ENCODE data around the gene TOP1.

The TOP1 gene

DNA sequence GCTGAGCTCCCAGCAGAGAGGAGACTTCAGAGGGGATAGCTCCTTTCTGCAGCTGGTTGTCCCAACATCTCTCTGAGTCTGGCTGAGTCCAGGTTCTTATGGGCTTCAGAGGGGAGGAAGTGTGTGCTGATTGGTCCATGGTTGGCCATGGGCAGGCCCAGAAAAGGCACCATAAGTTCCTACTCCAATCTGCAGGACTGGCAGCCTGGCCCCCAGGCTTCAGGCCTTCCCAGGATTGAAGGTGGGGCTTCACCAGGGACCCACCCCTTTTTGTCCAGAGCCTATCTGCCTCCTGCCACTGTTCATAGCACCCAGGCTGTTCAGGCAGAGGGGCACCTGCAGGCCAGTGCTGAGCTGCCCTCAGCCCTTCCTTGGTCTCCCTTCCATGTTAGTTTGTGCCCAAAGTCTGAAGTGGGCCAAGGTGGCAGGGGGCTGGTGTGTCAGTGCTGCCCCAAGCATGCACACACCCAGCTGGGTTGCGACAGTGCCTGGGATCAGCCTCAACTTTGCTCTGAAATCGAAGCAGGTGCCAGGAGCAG is 21.6 kb upstream of the TOP1 start:
- no peaks in the 10 kb centered on the region for H3K27me3 ChIP-seq (ENCODE audit: insufficient read depth, low read length)
- no peak overlapping the region for H2AFZ ChIP-seq (ENCODE audit: low read depth, low read length)
- no peaks in the 10 kb centered on the region for H3K4me1 ChIP-seq (ENCODE audit: insufficient read depth, low read length)
- H3K36me3 ChIP-seq (ENCODE audit: insufficient read depth, low read length), result no peaks in the 10 kb centered on the region
- no peak overlapping the region for H3K4me3 ChIP-seq (ENCODE audit: low read length)
- peaks cover 2% of the 10 kb centered on the region for H3K9me3 ChIP-seq (ENCODE audit: low read length)

DNA sequence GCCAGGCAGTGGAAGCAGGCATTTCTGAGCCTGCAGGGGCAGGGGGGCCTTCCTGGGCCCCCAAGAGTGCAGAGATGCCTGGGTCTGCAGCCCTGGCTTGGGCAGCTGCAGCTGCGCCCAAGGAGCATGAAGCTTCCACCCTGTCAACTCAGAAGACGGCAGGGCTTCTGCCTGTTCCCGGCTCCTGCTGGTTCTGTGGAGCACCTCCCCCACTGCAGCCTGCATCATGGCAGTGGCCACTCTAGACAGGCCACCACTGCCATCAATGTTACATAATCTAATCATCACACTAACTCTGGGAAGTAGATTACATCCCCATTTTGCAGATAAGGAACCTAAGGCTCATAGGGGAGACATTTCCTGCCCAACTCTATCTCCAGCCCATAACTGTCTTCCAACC is 21.1 kb upstream of the TOP1 start:
- no peaks in the 10 kb centered on the region for H3K27me3 ChIP-seq (ENCODE audit: insufficient read depth, low read length)
- H3K9me3 ChIP-seq (ENCODE audit: low read length), result peaks cover 2% of the 10 kb centered on the region
- H3K36me3 ChIP-seq (ENCODE audit: insufficient read depth, low read length), result no peaks in the 10 kb centered on the region
- no peak overlapping the region for H2AFZ ChIP-seq (ENCODE audit: low read depth, low read length)
- H3K4me1 ChIP-seq (ENCODE audit: insufficient read depth, low read length), result no peaks in the 10 kb centered on the region
- no peak overlapping the region for H3K4me3 ChIP-seq (ENCODE audit: low read length)

DNA sequence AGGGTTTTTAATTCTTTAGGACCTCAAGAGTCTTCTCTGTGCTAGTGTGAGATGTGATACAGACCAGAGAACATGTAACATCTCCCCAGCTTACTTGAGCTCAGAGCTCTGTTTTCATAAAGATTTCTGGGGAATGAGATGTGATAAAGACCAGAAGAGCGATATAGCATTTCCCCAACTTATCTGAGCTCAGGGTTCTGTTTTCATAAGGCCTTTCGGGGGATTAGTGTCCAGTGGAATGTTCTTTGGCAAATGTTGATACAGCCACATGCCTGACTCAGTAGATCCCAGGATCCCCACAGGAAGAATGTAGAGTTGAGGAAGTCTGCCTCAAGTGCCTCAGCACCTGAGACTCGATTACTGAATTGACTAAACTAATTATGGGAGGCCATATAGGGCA is 18.7 kb upstream of the TOP1 start:
- no peak overlapping the region for H3K4me3 ChIP-seq (ENCODE audit: low read length)
- no peaks in the 10 kb centered on the region for H3K27me3 ChIP-seq (ENCODE audit: insufficient read depth, low read length)
- H2AFZ ChIP-seq (ENCODE audit: low read depth, low read length), result no peak overlapping the region
- no peaks in the 10 kb centered on the region for H3K4me1 ChIP-seq (ENCODE audit: insufficient read depth, low read length)
- H3K36me3 ChIP-seq (ENCODE audit: insufficient read depth, low read length), result no peaks in the 10 kb centered on the region
- peaks cover 2% of the 10 kb centered on the region for H3K9me3 ChIP-seq (ENCODE audit: low read length)

DNA sequence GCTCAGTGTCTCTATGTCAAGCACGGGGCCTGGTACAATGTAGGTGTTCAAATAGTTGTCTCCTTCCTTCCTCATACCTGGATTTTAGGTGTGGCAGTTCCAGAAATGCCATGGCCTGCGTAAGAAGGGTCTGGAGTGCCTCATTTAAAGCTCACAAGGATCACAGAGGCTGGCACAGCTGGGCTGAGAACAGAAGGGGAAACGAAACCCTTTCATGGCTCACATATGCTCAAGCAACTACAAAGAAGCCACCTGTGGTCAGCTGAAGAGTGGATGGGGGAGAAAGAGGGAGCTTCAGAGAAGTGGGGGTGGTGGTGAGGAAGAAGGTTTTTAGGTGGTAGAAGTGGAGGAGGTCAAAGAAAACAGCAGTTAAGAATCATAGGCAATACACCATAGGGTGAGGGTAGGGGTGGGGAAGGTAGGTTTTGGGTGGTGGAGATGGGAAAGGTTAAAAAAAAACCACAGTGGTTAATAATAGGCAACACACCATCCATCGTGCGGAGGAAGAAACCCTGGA is 17.0 kb upstream of the TOP1 start:
- H3K36me3 ChIP-seq (ENCODE audit: insufficient read depth, low read length), result no peaks in the 10 kb centered on the region
- no peaks in the 10 kb centered on the region for H3K9me3 ChIP-seq (ENCODE audit: low read length)
- no peak overlapping the region for H2AFZ ChIP-seq (ENCODE audit: low read depth, low read length)
- no peaks in the 10 kb centered on the region for H3K27me3 ChIP-seq (ENCODE audit: insufficient read depth, low read length)
- no peak overlapping the region for H3K4me3 ChIP-seq (ENCODE audit: low read length)
- no peaks in the 10 kb centered on the region for H3K4me1 ChIP-seq (ENCODE audit: insufficient read depth, low read length)

DNA sequence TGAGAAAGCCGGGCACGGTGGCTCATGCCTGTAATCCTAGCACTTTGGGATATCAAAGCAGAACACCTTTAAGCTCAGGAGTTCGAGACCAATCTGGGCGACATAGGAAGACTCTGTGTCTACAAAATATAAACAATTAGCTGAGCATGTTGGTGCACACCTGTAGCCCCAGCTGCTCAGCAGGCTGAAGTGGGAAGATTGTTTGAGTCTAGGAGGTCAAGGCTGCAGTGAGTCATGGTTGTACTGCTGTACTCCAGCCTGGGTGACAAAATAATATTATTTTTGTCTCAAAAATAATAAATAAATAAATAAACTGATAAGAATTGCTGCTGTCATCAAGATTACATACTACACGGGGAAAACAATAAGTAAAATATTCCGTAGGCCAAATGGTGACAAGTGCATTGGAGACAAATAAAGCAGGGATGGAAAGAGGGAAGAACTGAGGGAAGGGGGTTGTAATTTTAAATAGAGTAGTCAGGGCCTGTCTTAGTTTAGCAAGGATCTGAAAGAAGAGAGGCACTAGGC is 14.0 kb upstream of the TOP1 start:
- Histone ChIP-seq H3K27me3 (ENCODE audit: insufficient read depth, low read length) (peaks cover 2% of the 10 kb centered on the region), H3K36me3 (ENCODE audit: insufficient read depth, low read length) (no peaks in the 10 kb centered on the region), H3K9me3 (ENCODE audit: low read length) (no peaks in the 10 kb centered on the region)

DNA sequence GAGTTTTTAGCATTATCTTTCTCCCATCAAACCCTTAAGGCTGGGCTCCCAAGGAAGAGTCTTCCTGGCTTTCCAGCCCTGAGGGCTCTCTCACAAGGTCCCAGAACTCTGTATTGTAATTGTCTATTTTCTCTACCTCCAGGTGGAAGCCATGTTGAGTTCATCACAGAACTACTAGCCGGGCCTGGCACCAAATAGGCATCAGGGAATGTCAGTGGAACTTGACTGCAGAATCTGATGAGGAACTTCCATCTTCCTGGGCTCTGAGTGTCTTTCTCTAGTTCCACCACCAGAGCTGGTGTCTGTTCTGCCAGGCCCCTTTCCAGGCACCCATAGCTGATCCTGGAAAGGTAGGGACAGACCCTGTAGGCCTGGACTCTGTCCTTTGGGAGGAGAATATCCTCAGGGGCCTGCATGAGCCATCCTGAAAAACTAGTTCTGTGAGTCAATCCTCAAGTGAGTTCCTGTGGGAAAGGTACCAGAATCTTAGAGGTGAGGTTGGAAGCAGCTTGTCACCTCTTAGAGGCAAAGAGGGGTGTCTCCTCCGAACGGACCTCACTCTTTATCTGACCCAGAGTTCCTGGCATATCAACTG is 11.1 kb upstream of the TOP1 start:
- peaks cover 9% of the 10 kb centered on the region for H3K27me3 ChIP-seq (ENCODE audit: insufficient read depth, low read length)
- H3K4me3 ChIP-seq (ENCODE audit: low read length), result no peak overlapping the region
- no peaks in the 10 kb centered on the region for H3K9me3 ChIP-seq (ENCODE audit: low read length)
- H2AFZ ChIP-seq (ENCODE audit: low read depth, low read length), result no peak overlapping the region
- H3K4me1 ChIP-seq (ENCODE audit: insufficient read depth, low read length), result no peaks in the 10 kb centered on the region
- H3K36me3 ChIP-seq (ENCODE audit: insufficient read depth, low read length), result no peaks in the 10 kb centered on the region

More for the DNA sequence above, 14.0 kb upstream of the TOP1 start:
- H2AFZ ChIP-seq (ENCODE audit: low read depth, low read length), result no peak overlapping the region
- no peaks in the 10 kb centered on the region for H3K4me1 ChIP-seq (ENCODE audit: insufficient read depth, low read length)
- H3K4me3 ChIP-seq (ENCODE audit: low read length), result no peak overlapping the region

DNA sequence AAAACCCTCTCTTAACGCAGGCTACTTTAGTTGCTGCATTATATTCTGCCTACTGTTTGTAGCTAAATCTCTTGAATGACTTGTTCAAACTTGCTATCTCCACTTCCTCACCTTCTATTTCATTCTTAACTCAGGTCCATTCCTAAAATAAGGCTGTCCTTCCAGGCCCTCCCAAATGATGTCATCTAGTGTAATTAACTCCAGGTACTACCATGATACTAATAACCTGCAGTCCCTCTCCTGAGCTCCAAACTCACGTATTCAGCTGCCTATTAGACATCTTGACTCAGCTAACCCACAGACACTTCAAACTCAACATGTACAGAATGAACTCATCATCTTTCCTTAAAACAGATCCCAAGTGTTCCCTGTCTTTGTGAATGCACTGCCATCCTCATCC is 10.5 kb upstream of the TOP1 start:
- Histone ChIP-seq H3K4me3 (ENCODE audit: low read length) (no peak overlapping the region), H3K36me3 (ENCODE audit: insufficient read depth, low read length) (no peaks in the 10 kb centered on the region), H2AFZ (ENCODE audit: low read depth, low read length) (no peak overlapping the region), H3K27me3 (ENCODE audit: insufficient read depth, low read length) (peaks cover 9% of the 10 kb centered on the region), H3K9me3 (ENCODE audit: low read length) (no peaks in the 10 kb centered on the region), H3K4me1 (ENCODE audit: insufficient read depth, low read length) (no peaks in the 10 kb centered on the region)

DNA sequence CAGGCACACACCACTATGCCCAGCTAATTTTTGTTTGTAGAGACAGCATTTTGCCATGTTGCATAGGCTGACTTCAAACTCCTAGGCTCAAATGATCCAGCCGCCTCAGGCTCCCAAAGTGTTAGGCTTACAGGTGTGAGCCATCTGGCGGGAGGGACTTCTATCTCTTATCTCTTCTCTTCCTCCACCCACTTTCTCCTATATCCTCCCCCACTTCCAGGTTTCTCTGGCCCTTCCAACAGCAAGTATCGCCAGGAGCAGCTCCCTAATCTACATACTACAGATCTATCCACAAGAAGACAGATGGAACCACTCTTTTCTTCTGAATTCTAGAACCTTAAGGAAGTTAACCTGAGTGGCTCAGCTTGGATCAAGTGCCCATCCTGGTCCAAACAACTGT is 5.1 kb upstream of the TOP1 start:
- Histone ChIP-seq H3K36me3 (ENCODE audit: insufficient read depth, low read length) (no peaks in the 10 kb centered on the region), H3K4me1 (ENCODE audit: insufficient read depth, low read length) (peaks cover 6% of the 10 kb centered on the region), H3K9me3 (ENCODE audit: low read length) (no peaks in the 10 kb centered on the region), H3K27me3 (ENCODE audit: insufficient read depth, low read length) (peaks cover 8% of the 10 kb centered on the region), H2AFZ (ENCODE audit: low read depth, low read length) (no peak overlapping the region), H3K4me3 (ENCODE audit: low read length) (no peak overlapping the region)

DNA sequence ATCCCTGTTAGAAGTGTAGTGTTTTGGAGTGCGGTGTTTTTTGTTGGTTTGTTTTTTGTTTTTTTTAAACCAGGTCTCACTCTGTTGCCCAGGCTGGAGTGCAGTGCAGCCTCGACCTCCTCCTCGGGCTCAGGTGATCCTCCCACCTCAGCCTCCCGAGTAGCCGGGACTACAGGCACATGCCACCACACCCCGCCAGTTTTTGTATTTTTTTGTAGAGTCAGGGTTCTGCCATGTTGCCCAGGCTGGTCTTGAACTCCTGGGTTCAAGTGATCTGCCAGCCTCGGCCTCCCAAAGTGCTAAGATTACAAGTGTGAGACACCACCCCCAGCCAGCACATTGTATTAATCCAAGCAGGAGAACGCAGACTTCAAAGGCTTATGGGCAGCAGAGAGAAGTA is 1.3 kb upstream of the TOP1 start:
- H3K27me3 ChIP-seq (ENCODE audit: insufficient read depth, low read length), result no peaks in the 10 kb centered on the region
- peaks cover 29% of the 10 kb centered on the region for H3K4me1 ChIP-seq (ENCODE audit: insufficient read depth, low read length)
- H3K9me3 ChIP-seq (ENCODE audit: low read length), result no peaks in the 10 kb centered on the region
- no peak overlapping the region for H2AFZ ChIP-seq (ENCODE audit: low read depth, low read length)
- H3K36me3 ChIP-seq (ENCODE audit: insufficient read depth, low read length), result peaks cover 19% of the 10 kb centered on the region
- H3K4me3 ChIP-seq (ENCODE audit: low read length), result peak overlapping the region; percentile 92

DNA sequence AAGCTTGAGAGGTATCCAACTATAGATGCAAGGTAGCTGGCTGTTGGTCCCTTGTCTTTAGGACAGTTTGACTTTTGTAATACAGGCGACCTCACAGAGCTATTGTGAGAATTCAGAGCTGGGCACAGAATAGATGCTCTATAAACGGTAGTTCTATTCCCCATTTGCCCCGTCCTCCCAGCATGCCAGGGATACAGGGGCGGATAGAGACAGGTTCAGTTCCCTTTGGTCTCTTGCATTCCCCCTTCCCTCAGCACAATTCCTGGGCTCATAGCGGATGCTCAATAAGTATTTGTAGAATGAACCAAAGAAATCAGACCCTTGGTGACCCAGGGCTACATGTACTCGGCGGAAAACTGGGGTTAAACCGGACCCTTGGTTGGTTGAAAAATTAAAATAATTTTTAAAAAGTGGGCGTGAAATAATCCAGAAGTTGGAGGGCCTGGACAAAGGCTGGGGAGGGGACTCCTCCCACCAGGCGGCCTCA is 707 bp upstream of the TOP1 start:
- H3K9me3 ChIP-seq (ENCODE audit: low read length), result no peaks in the 10 kb centered on the region
- no peak overlapping the region for H2AFZ ChIP-seq (ENCODE audit: low read depth, low read length)
- peaks cover 24% of the 10 kb centered on the region for H3K36me3 ChIP-seq (ENCODE audit: insufficient read depth, low read length)
- H3K4me1 ChIP-seq (ENCODE audit: insufficient read depth, low read length), result peaks cover 35% of the 10 kb centered on the region
- H3K27me3 ChIP-seq (ENCODE audit: insufficient read depth, low read length), result no peaks in the 10 kb centered on the region
- H3K4me3 ChIP-seq (ENCODE audit: low read length), result peak overlapping the region; percentile 92

DNA sequence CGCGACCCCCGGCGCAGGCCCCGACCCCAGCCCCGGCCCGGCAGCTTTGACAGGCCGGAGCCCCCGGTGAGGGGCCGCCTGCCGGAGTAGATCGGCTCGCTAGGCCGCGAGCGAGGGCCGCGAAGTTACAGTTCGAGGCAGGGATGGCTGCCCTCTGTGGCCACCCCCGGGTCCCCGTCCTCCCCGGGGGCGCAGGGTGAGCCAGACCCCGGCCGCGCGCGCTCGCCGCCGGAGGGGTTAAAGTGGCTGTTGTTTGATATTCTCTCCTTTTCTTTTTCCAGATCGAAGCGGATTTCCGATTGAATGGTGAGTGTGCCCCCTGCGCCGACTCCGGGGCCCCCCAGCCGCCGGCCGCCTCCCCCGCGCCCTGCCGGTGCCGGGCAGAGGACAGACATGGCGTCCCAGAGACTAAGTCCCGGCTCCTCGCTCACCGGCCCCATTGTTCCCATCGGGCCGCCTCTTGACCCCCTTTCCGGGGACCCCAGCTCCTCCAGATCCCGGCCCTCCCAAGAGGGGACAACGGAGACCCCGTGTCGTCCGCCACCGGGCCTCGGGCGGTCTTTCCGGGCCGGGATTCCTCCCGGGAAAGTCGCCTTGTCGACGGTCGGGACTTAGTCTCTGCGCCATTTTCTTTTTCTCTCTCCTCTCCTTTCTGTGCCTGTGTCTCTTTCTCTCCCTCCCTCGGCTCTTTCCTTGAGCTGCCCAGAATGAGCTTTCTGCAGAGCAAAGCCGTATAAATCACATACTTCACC is 704 bp downstream of the TOP1 start:
- Histone ChIP-seq H3K27me3 (ENCODE audit: insufficient read depth, low read length) (no peaks in the 10 kb centered on the region), H2AFZ (ENCODE audit: low read depth, low read length) (no peak overlapping the region), H3K4me1 (ENCODE audit: insufficient read depth, low read length) (peaks cover 38% of the 10 kb centered on the region), H3K9me3 (ENCODE audit: low read length) (peaks cover under 1% of the 10 kb centered on the region), H3K36me3 (ENCODE audit: insufficient read depth, low read length) (peaks cover 29% of the 10 kb centered on the region), H3K4me3 (ENCODE audit: low read length) (peak overlapping the region; percentile 92)

DNA sequence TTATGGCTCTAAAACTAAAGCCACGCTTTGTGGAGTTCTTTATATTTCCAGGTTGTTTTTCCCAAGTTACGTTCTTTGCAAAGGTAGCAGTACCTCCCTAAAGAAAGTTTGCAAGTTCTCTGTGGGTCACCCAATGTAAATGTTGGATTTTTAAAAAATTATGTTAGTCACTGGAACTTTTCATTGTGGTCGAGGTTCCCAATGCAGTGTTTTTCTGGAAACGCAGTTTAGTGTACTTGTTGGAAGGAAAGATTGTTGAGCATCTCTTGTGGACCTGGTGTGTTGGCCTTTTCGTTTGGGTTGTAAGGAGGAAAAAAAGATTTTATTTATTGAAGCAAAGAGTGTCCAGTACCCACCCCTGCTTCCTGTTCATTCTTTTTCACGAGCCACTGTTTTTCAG is 1.4 kb downstream of the TOP1 start:
- H3K27me3 ChIP-seq (ENCODE audit: insufficient read depth, low read length), result no peaks in the 10 kb centered on the region
- H3K4me3 ChIP-seq (ENCODE audit: low read length), result peak overlapping the region; percentile 92
- H3K9me3 ChIP-seq (ENCODE audit: low read length), result peaks cover 2% of the 10 kb centered on the region
- H3K4me1 ChIP-seq (ENCODE audit: insufficient read depth, low read length), result peaks cover 38% of the 10 kb centered on the region
- H2AFZ ChIP-seq (ENCODE audit: low read depth, low read length), result no peak overlapping the region
- H3K36me3 ChIP-seq (ENCODE audit: insufficient read depth, low read length), result peaks cover 33% of the 10 kb centered on the region

DNA sequence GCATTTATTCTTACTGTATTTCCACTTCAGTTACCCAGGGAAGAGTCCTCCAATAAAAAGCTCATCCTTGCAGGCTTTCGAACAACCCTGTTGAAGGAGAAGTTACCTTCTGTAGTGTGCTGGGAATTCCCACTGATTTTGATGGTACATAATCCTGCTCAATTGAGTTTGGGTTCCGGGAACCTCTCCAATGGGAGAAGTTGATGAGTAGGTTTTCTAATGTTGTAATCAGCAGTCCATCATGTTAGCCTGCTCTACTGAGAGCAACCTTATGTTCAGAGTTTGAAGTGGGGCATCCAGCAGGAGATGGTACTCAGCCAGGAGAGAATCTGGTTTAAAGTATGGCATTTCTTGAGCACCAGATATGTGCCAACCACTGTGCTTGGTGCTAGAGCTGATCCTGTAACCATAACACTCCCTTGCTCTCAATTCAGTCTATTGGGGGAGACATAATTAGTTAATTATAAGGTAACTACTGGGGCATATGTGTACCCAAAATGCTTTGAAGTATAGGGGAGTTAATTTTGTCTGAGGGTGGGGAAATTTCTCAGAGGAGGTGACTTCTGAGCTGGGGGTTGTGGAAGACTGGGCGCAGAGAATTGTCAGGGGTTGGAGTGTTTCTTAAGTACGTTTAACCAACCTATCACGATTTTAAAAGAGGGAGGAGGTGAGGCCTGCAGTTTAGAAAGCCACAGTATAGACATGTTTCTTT is 2.1 kb downstream of the TOP1 start:
- peak overlapping the region; percentile 92 for H3K4me3 ChIP-seq (ENCODE audit: low read length)
- H3K27me3 ChIP-seq (ENCODE audit: insufficient read depth, low read length), result no peaks in the 10 kb centered on the region
- peaks cover 36% of the 10 kb centered on the region for H3K36me3 ChIP-seq (ENCODE audit: insufficient read depth, low read length)
- H3K4me1 ChIP-seq (ENCODE audit: insufficient read depth, low read length), result peaks cover 38% of the 10 kb centered on the region
- H2AFZ ChIP-seq (ENCODE audit: low read depth, low read length), result no peak overlapping the region
- H3K9me3 ChIP-seq (ENCODE audit: low read length), result peaks cover 2% of the 10 kb centered on the region

Data from neuron (in vitro differentiated cells).